Stimulated activated CD4-positive, alpha-beta T cell treated with anti-CD3 and anti-CD28 coated beads, Interleukin-2, amount 100 ng/mL, for 24 hours (primary cell): ENCODE measurements around the gene MARCHF3.

Experiments
- DNase-seq, 2 donors: peaks; one replicate each; pipeline ENCODE4 v3.0.0-alpha.2; 2020

MARCHF3 gene

GRCh38 chr5:126981701-126982100 lies 48.7 kb downstream of the MARCHF3 start:
- DNase-seq: no peak

DNA sequence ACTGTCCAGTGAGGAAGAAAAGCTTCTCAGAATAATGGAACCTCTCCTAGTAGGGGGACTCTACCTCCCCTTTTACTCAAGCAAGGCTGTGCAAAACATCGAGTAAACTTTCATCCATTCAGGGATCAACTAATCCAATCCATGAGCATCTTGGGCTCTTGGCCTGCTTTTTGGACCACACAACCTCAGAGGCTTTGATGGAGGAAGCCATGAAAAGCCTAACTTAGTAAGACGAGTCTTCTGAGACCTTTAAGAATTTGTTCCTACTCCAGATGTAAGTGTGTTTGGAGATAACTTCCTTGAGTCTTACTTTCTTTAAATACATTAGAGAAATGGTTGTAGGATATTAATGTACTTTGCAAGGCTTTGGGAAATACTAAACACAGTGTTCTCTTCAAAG lies 49.1 kb downstream of the MARCHF3 start:
- no peak for DNase-seq

GRCh38 chr5:126978258-126978657 lies 52.1 kb downstream of the MARCHF3 start:
- no peak for DNase-seq

DNA sequence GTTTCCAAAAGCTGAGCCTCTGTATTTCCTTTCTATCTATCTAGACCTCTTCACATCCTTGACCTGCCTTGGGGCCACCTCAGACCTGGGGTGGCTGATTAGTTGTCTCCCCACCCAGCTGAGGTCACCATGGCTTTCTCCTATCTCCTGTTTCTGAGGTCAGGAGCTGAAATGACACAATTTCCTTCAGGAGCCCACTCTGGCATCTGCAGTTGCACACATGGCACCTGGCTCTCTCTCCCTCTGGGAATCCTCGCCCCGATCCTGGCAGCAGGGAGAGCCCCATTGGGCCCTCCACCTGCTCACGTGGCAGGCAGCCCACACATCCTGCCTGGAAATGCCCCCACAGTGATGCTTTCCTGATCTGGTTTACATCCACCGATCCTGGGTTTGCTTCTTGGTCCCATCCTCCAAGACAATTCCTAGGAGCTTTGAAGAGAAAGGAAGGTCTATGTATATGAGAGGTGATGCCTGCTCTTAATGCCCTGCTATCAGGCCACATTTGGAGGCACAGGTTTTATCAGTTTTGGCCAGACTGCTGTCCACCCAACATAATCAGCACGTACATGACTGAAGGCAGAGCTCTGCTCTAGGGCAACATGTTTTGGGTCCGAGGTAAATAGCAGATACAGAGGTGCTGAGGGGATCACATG lies 53.7 kb downstream of the MARCHF3 start:
- no peak for DNase-seq

DNA sequence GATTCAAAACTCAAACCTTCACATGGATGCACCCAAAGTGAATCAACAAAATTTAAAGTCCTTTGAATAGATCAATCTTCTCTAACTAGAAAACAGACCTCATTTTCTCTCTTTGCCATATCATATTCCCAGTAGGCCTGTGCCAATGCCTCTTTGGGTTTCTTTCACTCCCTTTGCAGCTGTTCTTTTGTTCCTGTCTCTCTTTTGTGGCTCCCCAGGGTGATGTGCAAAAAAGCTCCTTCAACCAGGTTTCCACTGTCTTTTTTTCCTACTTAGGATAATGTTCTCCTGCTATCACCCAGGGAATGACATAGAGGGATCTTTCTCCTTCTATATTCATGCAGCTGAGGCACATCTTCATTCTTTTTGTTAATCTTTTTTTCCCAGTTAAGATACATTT lies 54.6 kb downstream of the MARCHF3 start:
- DNase-seq: no peak

DNA sequence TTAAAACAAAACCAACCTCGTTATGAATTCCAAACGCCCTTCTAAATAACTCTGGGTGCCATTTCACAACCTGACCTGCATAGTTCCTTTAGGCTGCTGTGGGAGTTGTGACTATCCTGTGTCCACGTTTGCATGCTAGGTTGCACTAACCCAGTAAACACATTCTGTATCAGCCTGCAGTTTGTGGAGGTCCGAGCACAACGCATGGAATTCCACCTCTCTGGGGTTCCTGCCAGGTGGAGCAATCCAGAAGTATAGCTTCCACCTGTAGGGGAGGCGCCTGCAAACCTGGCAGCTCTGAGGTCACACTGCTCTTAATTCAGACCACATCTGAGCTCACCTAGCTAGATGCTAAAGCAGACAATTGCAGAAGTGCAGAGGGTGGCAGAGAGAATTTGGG lies 57.2 kb downstream of the MARCHF3 start:
- no peak for DNase-seq

- DNase-seq: no peak
Observed at GRCh38 chr5:126972062-126972895, 58.1 kb downstream of the MARCHF3 start.

GRCh38 chr5:126971455-126972031 lies 58.8 kb downstream of the MARCHF3 start:
- no peak for DNase-seq

- DNase-seq: no peak
Observed at GRCh38 chr5:126970517-126971017, 59.8 kb downstream of the MARCHF3 start.

DNA sequence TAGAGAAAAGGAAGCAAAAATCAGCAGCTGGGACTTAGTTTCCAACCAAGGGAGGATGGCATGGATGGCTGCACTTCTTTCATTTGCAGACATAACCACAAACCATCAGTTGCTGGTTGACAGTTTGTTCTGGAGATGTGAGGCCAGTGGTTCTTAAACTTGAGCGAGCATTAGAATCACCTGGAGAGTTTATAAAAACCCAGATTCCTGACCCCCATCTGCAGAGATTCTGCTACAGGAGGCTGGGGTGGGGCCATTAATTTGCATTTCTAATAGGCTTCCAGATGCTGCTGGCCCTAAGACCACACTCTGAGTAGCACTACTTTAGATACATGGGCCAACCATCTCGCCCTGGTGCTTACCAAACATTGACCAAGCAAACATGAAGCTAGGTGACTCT lies 60.8 kb downstream of the MARCHF3 start:
- no peak for DNase-seq

DNA sequence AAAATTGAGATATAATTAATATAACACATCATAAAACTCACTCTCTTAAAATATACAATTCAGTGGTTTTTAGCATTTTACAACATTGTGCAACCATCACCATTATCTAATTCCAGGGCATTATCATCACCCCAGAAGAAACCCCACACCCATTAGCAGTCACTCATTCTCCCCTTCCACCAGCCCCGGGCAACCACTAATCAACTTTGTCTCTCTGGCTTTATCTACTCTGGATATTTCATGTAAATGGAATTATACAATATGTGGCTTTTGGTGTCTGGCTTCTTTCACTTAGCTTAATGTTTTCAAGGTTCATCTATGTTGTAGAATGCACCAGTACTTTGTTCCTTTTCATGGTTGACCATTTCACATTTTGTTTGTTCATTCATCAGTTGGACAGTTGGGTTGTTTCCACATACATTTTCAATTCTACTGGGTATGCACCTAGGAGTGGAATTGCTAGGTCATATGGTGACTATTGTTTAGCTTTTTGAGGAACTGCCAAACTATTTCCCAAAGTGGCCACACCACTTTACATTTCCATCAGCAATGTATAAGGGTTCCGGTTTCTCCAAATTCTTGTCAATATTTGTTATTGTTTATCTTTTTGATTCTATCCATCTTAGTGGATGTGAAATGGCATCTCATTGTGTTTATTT lies 62.4 kb downstream of the MARCHF3 start:
- no peak for DNase-seq

DNA sequence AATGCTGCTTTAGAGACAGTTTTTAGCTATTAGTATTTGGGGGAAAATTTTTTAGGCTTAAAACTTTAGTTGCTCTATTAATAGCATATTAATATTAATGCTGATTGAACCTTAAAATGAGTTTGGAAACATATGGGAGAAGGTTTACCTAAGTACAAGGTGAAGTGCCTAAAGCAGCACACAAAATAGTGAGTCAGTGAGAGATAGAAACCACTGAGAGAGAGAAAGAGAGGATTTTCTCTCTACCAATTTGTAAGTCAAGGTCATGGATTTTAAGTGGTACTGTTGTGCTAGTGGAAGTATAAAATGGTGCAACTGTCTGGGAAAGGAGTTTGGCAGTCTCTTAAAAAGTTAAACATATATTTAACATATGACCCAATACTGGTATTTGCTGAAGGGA lies 64.9 kb downstream of the MARCHF3 start:
- no peak for DNase-seq

DNA sequence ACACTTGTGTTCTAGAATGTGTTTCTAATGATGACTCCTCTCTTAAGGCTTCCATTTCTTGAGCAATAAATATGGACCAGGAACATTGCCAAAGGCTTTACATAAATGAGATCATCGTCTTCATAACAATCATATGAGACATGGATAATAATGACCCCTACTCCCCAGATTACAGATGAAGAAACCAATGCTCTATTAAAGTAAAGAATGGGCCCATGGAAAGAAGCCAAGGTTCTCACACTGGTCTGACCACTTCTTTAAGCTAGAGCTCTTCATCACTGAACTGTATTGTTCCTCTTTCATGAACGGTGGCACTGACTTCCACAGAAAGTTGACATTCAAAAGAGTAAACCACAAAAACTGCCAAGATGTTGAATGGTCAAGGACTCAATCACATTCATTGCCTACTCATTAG lies 65.3 kb downstream of the MARCHF3 start:
- DNase-seq: no peak

DNA sequence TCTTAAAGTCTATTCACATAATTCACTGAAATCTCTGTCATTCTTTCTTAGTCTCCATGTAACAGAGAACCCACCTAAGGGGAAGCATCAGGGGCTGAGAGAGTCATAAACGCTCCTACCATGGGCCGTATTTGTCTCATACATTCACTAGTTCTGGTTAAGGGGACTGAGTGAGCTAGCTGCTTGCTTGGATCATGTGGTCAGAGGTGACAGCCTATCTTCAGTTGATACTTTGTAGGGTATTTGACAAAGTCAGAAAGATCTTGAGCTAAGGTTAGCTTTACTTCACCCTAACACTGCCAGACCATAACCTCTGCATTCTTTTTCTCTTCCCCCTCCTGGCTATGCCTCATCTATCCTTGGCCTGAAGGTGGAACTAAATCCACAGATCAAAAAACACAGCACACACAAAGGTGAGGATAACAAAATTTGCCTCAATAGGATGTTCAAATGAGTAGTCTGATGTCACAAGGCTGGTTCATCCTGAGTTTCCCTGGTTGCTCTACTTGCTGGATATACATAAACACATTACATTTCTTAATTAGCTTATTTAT lies 66.5 kb downstream of the MARCHF3 start:
- DNase-seq: no peak

GRCh38 chr5:126961702-126962101 lies 68.7 kb downstream of the MARCHF3 start:
- DNase-seq: no peak

- DNase-seq: no peak
Observed at GRCh38 chr5:126961128-126961527, 69.2 kb downstream of the MARCHF3 start.

GRCh38 chr5:126959188-126959587 lies 71.2 kb downstream of the MARCHF3 start:
- no peak for DNase-seq

DNA sequence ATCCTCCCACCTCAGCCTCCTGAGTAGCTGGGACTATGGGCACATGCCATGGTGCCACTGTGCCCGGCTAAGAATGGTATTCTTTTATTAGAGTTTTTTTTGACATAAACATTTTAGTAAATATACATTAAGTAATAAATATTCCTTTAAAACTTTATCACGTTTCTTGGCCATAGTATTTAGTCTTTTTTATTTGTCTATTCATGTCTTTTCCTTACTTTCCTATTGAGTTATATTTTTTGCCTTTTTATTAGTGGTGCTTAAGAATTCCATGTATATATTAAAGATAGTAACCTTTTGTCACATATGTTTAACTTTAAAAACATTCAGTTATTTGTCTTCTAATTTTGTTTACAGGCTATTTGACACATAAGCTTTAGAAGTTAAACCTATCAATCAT lies 73.4 kb downstream of the MARCHF3 start:
- DNase-seq: no peak

GRCh38 chr5:126954981-126955380 lies 75.4 kb downstream of the MARCHF3 start:
- no peak for DNase-seq

DNA sequence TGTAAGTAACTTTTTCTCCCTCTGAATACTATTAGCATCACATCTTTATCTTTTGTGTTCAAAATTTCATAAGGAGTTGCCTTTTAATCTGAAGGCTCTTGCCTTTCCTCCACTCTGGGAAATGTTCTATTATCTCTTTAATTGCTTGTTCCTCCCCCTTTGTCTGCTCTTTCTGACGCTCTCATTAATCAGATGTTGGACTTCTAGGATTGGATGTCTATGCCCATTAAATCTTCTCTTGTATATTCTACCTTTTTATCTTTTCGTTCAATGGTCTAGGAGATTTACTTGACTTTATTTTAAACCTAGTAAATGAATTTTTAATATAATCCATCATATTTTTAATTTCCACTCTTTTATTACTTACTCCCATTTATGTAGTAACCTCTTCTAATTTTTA lies 76.7 kb downstream of the MARCHF3 start:
- no peak for DNase-seq

GRCh38 chr5:126949475-126949874 lies 80.9 kb downstream of the MARCHF3 start:
- DNase-seq: no peak

GRCh38 chr5:126948453-126948852 lies 81.9 kb downstream of the MARCHF3 start:
- no peak for DNase-seq

- no peak for DNase-seq
Observed at GRCh38 chr5:126948011-126948355, 82.4 kb downstream of the MARCHF3 start.
